Fibroblast of the aortic adventitia (primary cell): ENCODE measurements around the gene BDKRB1. TPM values are rescaled to one million over a fixed set of nuclear protein-coding genes. Genes with fewer than 3 reads are reported as not detected.

Experiments used
- DNase-seq: peaks from one replicate; pipeline ENCODE4 v3.0.0-alpha.2; 2010; ENCODE audit warnings: low read depth
- H3K4me3 ChIP-seq: 2 replicates; pipeline ENCODE4 v1.5.1; 2011; ENCODE audit warnings: low read depth, mild to moderate bottlenecking, control low read depth, low read length, moderate library complexity
- total RNA-seq: library from RNA; depleted of rRNA; stranded (reverse); fragments of >200 nt; gene quantifications from 2 replicates; pipeline ENCODE4 v1.2.3, GENCODE V29; 2012; ENCODE audit warnings: low replicate concordance
- TF ChIP-seq, protein P1 (sequence below): IDR thresholded peaks from 2 replicates; pipeline ENCODE4 v1.5.1; 2011; ENCODE audit warnings: mild to moderate bottlenecking, low read length, control low read depth, inconsistent platforms; ENCODE audit not compliant: insufficient read depth

The BDKRB1 gene
- total RNA-seq, 1 donor = 6.9 TPM

DNA sequence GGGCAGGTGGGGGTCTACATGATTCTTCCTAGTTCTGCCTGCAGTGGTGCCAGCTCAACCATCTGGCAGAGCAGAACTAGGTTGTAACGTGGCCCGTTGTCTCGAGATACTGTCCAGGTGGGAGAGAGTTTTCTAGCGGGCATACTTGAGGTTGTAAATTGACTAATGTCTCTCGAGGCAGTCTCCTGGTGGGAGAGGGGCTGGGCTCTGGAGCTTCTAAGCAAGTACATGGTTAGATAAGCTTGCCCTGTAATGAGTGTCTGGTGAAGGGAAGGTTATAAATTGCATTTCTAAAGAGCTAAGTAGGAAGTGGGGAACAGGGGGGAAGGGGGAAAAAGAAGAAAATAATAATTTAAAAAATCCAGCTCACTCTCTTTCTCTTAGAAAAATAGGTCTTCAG, 18.1 kb downstream of the BDKRB1 start:
- TF ChIP-seq, protein P1, sequence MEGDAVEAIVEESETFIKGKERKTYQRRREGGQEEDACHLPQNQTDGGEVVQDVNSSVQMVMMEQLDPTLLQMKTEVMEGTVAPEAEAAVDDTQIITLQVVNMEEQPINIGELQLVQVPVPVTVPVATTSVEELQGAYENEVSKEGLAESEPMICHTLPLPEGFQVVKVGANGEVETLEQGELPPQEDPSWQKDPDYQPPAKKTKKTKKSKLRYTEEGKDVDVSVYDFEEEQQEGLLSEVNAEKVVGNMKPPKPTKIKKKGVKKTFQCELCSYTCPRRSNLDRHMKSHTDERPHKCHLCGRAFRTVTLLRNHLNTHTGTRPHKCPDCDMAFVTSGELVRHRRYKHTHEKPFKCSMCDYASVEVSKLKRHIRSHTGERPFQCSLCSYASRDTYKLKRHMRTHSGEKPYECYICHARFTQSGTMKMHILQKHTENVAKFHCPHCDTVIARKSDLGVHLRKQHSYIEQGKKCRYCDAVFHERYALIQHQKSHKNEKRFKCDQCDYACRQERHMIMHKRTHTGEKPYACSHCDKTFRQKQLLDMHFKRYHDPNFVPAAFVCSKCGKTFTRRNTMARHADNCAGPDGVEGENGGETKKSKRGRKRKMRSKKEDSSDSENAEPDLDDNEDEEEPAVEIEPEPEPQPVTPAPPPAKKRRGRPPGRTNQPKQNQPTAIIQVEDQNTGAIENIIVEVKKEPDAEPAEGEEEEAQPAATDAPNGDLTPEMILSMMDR = no peak
- H3K4me3 ChIP-seq = no peak overlapping the region
- no peak for DNase-seq

DNA sequence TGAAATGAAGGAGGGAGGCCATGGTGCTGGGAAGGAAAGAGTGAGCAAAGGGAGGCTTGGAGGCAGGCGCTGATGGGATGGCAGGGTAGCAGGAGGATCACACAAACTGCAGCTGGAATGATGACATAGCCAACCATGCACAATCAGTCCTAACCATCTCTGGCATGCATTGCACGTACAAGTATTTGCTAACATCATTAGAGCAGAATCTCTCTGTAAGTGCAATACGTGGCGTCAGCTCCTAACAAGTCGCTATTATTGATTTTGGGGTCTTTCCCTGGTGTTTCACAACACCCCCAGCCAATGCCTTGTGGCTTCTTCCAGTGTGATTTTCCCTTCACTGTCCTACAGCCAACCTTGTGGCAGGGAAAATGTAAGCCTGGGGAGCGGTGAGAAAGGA, 18.5 kb downstream of the BDKRB1 start:
- H3K4me3 ChIP-seq = no peak overlapping the region
- peak; percentile 85 for DNase-seq
- TF ChIP-seq, protein P1 = no peak

DNA sequence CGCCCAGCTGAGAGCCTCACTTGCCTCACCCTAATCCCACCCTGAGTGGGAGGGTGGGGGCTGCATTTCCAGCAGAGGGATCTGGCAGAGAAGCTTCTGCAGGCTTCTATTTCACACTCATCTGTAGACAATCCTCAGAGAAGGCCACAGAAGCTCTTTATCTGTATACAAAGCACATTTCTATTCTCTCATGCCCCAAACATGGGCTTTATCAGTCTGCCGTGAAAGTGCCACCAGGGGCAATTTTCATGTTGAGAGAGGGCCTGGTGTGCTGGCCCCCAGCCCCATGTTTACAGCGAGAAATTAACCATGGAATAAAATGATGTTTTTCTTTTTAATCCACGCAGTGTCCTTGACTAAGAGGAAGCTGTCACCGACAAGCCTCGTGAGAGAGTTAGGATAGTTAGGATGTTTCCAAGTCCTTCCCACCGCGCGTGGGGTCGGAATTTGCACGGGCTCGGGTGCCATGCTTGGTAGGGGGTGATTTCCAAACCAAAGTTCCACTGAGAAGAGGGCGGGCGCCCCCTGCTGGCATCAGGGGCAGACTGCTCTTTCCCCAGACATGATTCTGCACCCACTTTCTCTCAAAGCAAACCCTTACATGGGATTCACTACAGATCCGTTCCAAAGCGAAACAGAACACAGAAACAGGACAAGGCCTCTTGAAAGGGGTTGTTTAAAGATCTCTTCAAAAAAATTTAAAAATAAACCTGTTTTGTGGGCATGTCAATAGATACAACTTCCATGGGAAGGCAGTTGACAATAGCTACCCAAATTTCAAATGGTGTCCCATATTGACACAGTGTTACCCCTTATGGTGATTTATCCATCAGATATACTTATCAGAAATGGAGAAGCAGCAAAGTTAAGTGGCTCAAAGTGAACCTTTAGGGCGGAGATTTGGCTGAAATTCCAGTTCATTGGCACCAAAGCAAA, 19.4 kb downstream of the BDKRB1 start:
- TF ChIP-seq, protein P1 = peak; percentile 97
- peak; percentile 82 for DNase-seq
- H3K4me3 ChIP-seq = no peak overlapping the region

DNA sequence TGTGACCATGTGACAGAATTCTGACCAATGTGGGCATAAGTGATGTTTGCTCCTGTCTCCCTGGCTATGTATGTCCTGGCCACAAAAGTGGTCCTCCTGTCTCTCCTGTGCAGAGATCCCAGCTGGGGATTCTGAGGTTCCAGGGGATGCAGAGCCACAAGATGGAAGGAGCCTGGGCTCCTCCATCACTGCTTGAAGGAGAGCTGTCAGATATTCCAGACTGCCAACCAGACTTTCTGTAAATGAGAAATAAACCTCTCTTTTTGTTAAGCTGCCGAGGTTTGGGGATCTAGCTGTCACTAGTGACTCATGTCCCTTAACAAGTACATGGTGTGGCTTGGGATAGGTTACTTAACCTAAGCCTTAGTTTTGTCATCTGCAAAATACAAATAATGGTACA, 21.9 kb downstream of the BDKRB1 start:
- H3K4me3 ChIP-seq = no peak overlapping the region
- TF ChIP-seq, protein P1 = no peak
- no peak for DNase-seq

DNA sequence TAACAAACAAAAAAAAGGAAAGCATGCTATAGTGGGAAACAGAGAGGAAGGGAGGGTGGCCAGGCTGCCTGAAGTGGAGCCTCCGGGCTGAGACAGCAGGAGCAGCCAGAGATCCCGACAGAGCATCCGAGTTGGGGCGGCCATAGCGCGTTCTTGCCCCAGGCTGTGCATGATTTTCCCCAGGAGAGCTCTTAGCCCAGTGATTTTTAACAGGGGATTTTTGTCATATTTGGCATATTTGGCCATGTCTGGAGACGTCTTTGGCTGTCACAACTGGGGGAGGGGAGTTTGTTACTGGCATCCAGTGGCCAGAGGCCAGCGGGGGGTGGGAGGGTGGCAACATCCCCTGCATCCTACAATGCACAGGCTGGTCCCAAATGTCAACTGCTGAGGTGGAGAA, 23.6 kb downstream of the BDKRB1 start:
- no peak for DNase-seq
- no peak overlapping the region for H3K4me3 ChIP-seq
- TF ChIP-seq, protein P1 = no peak

DNA sequence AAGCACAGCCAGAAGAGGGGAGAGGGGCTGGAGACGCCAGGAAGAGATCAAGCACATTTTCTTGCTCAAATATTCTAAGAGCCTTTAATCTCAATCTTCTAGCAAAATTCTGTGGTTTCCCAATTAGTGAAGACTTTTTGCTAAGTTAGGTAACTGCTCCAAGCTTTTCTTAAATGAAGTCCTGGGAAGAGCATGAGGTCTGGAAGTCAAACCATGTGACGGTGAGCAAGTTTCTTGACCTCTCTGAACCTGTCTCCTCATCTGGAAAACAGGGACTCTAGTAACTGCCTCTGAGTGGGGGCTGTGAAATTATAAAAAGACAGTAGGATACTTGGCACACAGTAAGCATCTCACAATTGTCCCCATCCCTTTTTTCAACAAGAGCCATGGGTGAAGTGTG, 24.1 kb downstream of the BDKRB1 start:
- no peak overlapping the region for H3K4me3 ChIP-seq
- no peak for DNase-seq
- TF ChIP-seq, protein P1 = no peak
